GM18867 (cell line): ENCODE measurements around the gene RNF19B.

ENCODE experiments used
- ATAC-seq: cut with Tn5 transposase; IDR thresholded peaks from one replicate; pipeline ENCODE4 v1.9.1; 2021; ENCODE audit warnings: mild to moderate bottlenecking, moderate library complexity; ENCODE audit not compliant: unreplicated experiment

RNF19B gene, protein sequence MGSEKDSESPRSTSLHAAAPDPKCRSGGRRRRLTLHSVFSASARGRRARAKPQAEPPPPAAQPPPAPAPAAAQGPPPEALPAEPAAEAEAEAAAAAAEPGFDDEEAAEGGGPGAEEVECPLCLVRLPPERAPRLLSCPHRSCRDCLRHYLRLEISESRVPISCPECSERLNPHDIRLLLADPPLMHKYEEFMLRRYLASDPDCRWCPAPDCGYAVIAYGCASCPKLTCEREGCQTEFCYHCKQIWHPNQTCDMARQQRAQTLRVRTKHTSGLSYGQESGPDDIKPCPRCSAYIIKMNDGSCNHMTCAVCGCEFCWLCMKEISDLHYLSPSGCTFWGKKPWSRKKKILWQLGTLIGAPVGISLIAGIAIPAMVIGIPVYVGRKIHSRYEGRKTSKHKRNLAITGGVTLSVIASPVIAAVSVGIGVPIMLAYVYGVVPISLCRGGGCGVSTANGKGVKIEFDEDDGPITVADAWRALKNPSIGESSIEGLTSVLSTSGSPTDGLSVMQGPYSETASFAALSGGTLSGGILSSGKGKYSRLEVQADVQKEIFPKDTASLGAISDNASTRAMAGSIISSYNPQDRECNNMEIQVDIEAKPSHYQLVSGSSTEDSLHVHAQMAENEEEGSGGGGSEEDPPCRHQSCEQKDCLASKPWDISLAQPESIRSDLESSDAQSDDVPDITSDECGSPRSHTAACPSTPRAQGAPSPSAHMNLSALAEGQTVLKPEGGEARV

DNA sequence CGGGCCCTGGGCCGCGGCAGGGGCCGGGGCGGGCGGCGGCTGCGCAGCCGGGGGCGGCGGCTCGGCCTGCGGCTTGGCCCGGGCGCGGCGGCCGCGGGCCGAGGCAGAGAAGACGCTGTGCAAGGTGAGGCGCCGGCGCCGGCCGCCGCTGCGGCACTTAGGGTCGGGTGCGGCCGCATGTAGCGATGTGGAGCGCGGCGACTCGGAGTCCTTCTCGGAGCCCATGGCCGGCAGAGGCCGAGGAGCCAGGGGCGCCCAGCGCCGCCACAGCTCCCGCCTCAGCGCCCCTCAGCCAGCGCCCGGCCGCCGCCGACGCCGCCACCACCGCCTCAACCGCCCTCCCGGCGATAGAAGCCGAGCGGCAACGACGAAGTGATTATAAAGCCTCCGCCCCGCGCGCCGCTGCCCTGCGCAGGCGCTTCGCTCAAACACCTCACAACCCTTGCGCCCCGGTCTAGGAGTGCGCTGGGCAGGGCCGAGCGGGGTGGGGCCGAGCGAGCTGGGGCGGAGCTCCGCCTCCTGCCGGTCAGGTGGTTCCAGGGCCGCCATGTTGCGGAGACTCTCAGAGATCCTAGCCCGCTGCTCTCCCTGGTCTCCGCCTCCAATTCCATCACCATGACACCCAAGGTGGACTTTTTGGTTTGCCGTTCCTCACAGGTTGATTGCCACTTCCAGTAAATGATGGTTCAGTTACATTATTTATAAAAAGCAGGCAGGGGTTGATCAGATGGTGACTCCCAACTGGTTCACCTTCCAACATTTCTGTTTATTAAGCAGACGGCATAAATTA lies at the start of gene RNF19B:
Gene RNF19B (minus strand): TSS at position 349 of the 790 bp plus-strand sequence. CDS start 124 bp downstream, at position 225.
- peak; percentile 83 for ATAC-seq

DNA sequence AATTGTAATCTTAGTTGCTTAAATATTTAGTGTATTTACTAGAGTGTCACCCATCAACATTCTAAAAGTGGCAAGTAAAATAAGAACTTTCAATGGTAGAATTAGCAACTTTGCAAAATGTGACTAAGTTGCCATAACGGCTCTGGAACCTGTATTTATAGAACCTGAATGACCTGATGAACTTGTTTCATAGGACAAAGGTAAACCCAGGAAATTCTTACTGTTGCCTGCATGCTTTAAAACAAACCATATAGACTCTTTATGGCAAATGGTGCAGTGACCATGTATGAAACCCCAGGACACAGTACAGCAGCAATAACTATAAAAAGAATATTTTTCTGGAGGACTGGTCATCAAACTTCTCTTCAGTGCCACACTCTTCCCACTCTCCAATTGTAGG lies 49.2 kb upstream of the RNF19B start:
- no peak for ATAC-seq

DNA sequence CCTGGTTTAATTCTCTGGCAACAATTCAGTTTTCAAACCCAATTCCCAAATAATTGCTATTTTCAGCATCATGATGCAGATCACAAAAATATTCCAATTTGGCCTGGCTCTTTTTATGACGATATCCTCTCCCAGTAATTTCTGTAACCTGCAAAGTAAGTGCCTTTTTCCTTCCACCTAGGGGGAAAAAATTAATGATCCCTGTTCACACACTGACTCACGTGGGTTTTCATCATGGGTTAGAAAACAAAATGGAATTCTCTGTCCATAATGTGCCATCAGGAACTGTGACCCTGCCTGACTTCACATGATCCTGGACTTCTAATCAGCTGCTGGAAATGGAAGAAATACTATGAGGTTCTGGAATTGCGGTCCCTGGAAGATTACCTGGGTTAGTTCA lies 47.6 kb upstream of the RNF19B start:
- no peak for ATAC-seq

DNA sequence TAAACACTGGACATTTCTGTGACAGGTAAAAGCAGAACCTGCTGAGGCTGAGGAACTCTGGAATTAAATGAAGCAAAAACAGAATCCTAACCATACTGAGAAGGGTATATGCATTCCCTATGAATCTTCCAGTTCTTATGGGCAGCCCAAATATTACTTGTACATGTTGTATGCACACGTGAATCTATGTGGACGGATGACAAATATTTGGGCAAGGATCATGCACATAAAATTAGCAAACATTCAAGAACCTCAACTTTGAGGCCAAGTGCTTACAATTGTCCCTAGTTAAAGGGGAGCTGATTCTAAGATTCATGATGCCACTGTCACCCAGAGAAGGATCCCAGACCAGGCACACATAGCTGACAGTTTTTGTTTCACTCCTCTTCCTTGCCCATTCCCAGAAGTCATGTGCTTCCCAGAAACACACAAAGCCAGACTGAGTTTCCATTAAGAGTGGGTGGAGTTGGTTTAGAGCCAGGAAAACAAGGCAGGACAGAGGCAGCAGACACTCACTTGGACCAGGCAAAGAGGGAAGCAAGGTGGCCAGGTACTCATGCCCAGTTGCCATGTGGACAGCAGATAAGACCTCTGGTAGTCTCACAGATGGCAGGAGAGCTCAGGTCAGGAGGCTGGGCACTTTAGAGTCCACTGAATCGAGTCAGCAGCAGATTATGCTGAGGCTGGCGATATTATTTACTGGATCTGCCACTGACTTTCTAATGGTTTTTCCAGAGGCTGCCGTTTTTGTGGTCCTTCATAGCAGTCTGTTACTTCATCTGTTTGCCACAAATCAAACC lies 46.5 kb upstream of the RNF19B start:
- ATAC-seq = no peak

DNA sequence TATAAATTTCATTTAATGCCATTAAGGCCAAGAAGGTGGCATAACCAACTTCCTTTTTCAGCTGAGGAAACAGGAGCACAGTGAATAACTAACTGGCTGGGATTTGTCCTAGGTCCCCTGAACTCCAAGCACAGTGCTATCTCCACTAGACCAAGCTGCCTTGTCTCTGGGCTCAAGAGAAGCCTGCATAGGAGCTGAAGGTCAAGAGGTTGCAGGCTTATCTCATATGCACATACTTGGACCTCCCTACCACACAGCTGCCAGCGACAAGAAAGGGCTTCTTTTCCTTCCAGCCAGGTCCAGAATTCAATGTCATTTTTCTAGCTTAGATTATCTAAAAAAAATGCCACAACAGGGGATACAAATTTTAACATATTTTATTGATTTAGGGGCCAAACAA lies 45.0 kb upstream of the RNF19B start:
- no peak for ATAC-seq

DNA sequence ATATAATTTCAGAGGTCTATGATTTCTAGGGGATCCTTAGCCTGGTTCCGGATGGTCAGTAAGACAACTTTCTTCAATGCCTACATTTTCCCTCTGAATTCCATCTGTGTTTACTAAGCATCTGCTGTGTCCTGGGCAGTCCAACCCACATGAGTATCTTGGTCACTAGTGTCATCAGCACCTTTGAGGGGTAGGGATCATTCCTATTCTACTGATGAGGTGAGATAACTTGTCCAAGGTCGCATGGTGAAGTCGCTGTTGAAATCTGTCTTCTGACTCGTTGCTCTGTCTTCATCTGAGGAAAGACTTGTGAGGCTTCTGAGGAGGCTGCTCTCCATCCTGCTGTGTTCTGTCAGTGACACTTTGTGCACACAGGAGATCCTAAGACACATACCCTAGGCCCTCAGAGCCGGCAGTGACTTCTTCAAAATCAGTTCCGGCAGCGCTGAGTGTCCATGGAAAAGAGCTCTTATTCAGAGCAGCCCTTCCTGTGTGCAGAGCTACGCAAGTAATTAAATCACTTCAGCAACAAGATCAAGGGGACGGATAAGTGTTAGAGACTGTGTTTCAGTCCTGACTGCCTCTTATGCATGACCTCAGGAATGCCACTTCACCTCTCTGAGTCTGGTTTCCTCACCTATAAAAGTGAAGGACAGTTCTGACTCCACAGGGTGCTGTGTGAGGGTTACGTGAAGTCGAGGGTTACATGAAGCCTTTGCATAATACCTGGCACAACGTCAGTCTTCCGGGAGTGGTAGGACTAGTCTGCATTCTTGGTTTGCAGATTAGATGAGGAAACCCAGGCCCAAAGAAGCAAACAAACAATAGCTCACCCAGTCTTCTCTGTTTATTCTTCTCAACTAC lies 43.7 kb upstream of the RNF19B start:
- no peak for ATAC-seq

DNA sequence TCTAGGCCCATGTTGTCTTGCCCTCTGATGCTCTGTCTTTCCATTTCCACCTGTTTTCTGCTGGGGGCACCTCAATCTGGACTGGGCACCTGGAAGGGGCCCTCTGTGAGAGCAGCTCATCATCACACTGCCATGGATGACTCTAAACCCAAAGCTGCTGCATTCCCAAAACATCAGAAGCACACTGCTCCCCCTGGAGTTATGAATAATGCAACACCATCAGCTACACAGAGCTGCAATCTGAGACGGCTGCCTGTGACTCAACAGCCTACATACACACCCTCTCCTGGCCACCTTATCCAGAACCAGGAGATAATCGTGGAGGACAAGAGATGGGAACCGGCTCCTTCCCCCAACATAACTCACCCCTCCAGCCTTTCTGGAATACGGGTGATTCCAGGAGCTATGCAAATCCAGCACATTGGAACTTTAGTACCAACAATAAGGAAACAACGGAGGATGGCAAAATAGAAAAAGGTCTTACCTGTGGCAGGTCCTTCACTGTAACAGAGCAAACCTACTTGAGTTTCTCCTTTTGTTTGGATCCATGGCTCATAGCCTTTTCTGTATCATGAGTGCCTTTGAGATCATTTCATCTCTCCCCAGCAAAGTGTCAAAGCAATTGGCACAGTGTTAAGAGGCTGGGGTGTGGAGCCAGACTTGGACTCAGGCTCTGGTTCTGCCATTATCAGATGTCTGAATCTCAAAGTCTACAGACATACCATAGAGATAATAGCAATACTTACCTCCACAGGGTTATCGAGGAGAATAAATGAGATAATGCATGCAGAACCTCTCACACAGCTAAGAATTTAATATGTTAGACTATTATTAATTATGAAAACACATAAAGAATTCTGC lies 42.8 kb upstream of the RNF19B start:
- no peak for ATAC-seq

DNA sequence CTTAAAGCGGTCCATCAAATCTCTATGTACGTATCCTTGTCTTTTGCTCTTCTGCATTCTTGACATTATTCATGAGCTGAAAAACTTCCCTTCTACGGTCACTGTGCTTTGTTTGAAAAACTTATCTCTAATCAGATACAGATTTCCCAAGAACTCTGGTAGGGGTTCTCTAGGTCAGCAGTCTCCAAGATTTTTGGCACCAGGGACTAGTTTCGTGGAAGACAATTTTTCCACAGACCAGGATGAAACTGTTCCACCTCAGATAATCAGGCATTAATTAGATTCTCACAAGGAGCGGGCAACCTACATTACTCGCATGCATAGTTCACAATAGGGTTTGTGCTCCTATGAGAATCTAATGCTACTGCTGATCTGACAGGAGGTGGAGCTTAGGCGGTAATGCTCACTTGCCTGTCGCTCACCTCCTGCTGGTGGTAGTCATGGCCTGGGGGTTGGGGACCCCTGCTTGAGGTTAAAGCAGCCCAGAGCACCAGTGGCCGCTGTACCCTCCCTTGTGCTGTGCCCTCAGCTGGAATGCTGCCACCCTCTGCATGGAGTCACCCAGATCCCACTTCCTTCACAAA lies 41.3 kb upstream of the RNF19B start:
- no peak for ATAC-seq

DNA sequence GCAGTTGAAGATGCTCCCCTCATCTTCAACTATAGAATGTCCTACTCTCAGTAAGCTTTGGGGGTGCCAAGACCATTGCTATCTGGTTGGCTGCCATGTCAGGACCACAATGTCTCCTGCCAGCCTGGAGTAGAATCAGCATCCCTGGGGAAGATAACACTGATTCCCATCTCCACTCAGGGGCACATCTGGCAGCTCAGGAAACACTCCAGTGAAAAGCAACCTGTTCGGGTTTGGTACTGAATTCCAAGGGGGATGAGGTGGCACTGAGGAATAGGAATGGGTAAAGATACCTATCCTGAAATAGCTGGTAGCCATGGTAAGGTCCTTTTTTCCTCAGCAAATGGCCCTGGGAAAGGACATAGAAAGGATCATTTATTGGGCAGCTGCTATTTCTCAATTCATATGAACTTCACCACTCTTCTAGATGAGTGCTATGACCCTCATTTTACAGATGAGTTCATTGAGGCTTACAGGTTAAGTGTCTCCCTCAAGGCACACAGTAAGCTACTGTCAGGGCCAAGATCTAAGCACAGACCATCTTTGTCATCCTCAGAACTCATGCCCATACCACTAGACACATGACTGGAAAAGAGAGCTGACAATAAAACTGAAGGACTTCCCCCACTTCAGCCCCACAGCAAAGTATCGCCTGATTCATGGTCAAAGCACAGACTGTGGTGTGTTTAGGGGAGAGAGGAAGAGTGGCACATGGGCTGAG lies 40.7 kb upstream of the RNF19B start:
- no peak for ATAC-seq

DNA sequence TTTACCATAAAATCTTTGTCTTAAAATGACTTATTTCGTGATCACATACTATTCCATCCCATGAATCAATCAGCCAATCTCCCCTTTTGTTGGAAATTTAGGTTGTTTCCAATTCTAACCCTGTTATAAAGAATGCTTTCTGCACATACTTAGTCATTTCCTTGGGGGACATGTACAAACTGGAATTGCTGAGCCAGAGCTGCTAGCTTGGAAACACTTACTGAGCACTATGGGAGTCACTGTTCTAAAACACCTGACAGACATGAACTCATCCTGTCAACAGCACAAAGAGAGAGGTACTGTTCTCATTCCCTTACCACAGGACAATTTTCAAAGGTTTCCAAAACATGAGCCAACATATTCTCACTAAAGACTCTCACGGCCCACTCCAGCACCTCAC lies 40.0 kb upstream of the RNF19B start:
- no peak for ATAC-seq

DNA sequence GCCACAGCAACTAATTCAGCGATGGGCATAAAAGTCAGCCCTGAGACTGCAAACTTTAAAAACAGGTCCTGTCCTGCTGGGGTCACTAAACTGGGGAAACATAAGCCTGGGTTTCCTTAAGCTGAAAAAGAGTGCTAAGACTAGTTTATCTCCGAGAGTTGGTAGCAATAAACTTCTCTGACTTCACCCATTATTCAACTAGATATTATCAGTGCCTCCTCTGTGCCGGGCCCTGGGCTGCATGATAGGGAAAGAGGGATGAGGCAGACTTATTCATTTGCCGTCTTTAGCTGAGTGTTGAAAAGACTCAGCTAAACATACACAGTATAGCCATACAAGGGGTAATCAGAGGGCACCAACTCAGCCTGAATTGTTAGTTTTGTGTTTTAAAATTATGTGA lies 39.0 kb upstream of the RNF19B start:
- ATAC-seq = no peak

DNA sequence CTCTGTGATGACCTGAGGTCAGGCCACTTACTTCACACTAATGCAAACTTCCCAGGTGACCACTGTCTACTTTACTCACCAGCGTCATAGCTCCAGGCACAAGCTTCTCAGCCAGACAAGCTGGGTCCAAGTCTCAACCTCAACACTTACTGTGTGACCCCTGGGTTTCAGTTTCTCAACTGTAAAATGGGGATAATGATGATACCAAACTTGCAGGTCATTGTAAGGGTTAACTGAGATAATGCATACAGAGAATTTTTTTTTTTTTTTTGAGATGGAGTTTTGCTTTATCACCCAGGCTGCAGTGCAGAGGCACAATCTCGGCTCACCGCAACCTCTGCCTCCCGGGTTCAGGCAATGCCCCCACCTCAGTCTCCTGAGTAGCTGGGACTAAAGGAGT lies 37.4 kb upstream of the RNF19B start:
- no peak for ATAC-seq

DNA sequence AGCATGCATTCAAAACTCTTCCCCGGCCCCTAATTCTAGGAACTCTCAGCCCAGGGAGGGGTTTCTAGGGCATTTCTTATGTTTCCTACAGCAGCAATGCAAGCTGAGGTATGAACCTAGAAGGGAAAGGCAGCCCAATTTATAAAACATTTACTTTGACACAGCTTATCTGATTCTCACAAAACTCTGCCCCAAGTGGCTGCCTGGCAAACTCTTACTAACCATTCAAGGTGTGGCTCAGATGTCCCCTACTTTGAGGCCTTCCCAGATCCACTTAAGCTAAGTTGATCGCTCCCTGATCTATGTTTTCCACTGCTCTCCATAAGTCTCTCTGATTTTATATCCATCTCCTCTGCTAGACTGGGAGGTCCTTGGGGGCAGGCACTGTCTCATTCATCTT lies 36.7 kb upstream of the RNF19B start:
- no peak for ATAC-seq

DNA sequence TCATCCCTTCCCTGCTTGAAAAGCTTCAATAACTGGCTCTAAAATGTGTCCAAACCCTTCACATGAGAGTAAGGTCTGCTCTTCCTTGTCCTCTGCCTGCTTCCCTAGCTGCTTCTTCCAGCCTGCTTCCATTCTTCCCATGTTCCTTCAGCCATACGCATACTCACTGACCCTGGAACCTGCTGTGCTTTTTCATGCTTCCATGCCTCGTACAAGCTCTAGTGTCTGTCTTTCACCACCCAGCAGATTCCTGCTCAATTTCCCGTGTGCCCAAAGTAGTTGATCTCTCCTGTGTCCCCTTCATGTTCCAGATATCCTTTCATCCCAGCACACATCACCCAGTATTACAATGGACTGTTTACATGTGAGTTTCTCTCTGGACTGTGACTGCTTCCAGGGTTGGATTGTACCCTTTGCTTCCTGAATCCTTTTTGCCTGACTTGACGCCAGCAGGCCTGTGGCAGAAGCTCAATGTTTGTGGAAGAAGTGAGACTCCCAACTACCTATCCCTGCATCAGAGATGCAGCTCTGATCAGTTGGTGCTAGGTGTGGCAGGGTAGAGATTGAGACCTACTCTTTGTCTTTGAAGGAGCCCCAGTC lies 35.9 kb upstream of the RNF19B start:
- ATAC-seq = no peak

DNA sequence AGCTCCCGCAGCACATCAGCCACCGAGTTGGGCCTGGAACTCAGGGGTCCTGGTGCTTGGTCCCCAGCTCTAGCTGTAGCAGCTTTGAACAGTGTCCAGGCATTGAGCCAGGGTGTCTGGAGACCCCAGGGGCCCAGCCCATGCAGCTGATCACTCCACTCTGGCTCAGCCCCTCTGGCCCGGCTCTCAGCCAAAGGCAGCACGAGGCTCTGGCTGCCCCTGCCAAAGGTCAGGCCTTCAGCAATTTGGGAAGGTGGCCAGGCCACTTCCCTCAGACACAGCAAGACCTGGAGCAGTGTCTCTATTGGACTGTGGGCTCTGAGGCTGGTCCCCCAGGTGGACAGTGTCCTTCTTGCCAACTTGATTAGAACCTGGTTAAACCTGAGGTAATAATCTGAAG lies 34.4 kb upstream of the RNF19B start:
- no peak for ATAC-seq

DNA sequence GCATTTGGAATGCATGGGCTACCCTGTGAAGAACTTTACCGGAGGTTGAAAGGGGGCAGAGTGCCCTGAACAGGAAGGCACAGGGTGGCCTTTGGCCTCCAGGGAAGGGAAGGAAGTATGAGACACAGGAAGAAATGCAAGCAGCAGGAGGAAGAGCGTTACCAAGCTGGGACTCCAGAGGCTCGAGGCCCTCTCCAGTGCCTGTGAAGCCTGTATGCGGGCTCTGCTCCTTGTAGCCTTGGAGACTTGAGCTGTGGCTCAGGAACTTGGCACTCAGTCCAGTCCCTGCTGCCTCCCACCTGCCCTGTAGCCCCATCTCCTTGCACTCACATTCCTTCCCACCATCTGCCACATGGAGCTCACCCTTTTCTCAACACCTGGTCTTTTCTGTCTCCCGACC lies 33.5 kb upstream of the RNF19B start:
- ATAC-seq = no peak

DNA sequence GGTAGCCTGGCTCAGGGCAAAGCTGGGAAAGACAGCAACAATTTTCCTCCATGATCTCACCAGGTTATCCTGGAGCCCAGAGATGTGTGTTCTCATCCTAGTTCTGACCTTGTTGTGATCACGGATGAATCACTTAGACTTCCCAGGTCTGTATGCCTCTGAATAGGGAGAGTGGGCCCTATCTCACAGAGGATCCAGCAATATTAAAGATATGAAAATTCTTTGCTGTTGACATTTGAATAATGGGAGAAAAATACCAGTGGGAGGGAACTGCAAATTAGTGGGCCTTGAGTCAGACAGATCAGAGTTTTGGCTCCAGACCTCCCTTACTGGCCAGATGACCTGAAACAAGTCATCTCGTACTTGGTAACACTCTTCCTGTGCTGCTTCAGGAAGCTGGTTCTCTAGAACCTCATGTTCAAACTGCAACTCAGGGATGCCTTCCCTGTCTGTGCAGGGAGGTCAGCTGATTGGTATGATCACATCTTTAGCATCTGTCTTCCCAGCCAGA lies 32.8 kb upstream of the RNF19B start:
- no peak for ATAC-seq
